Cardiac muscle cell (in vitro differentiated cells and primary cell): Measurements from ENCODE around the gene PPCDC. TPM values are rescaled to one million over a fixed set of nuclear protein-coding genes. Genes with fewer than 3 reads are reported as not detected.

Experiments
- DNase-seq, 2 donors: peaks; one replicate each; pipeline versions ENCODE4 v3.0.0 to v3.0.0-alpha.2; 2010 to 2017; ENCODE audit warnings: low read depth in 1 of 2, low spot score in 1 of 2
- H3K27ac ChIP-seq: fragments of 200-600 bp; sonication (generic); 2 replicates; pipeline ENCODE4 v1.5.1; 2016
- H3K27me3 ChIP-seq: fragments of 200-600 bp; sonication (generic); 2 replicates; pipeline ENCODE4 v1.6.0; 2016; ENCODE audit warnings: control low read depth
- H3K36me3 ChIP-seq: fragments of 200-600 bp; sonication (generic); 2 replicates; pipeline ENCODE4 v1.5.1; 2016; ENCODE audit warnings: control low read depth
- H3K4me1 ChIP-seq: fragments of 200-600 bp; sonication (generic); 2 replicates; pipeline ENCODE4 v1.8.1; 2017; ENCODE audit warnings: low read depth, mild to moderate bottlenecking, mixed run types
- H3K4me3 ChIP-seq: fragments of 200-600 bp; sonication (generic); 2 replicates; pipeline ENCODE4 v1.5.1; 2016; ENCODE audit warnings: mild to moderate bottlenecking
- H3K9me3 ChIP-seq: fragments of 200-600 bp; sonication (generic); 2 replicates; pipeline ENCODE4 v1.5.1; 2017; ENCODE audit warnings: low read depth, mild to moderate bottlenecking, control low read depth
- CTCF ChIP-seq: IDR thresholded peaks from 2 replicates; pipeline ENCODE4 v1.5.1; 2012; ENCODE audit warnings: low read depth, mild to moderate bottlenecking, low read length
- polyA plus RNA-seq: library from polyadenylated mRNA; unstranded; fragments of >200 nt; fragmentation: Nextera tagmentation; extraction: Ambion mirVana; gene quantifications from 2 replicates; pipeline ENCODE4 v1.2.1, GENCODE V29; 2016
- total RNA-seq: library from RNA; depleted of rRNA; stranded (reverse); fragments of >200 nt; gene quantifications from 2 replicates; pipeline ENCODE4 v1.2.3, GENCODE V29; 2016

Gene PPCDC
- total and polyA plus RNA-seq, 2 experiments from 2014 or later = 17.6 to 25.6 TPM

GRCh38 chr15:75056036-75056435 lies 32.6 kb downstream of the PPCDC start:
- H3K36me3 ChIP-seq = no peaks in the 10 kb centered on the region
- H3K27ac ChIP-seq = no peak overlapping the region
- H3K4me1 ChIP-seq = peaks cover 3% of the 10 kb centered on the region
- no peaks in the 10 kb centered on the region for H3K9me3 ChIP-seq
- no peak for TF ChIP-seq CTCF
- no peak overlapping the region for H3K4me3 ChIP-seq
- H3K27me3 ChIP-seq = no peaks in the 10 kb centered on the region
- DNase-seq = no peak

GRCh38 chr15:75058127-75058905 lies 34.9 kb downstream of the PPCDC start:
- no peaks in the 10 kb centered on the region for H3K27me3 ChIP-seq
- no peak overlapping the region for H3K4me3 ChIP-seq
- DNase-seq = no peak
- peak overlapping the region; percentile 15 for H3K27ac ChIP-seq
- H3K36me3 ChIP-seq = no peaks in the 10 kb centered on the region
- no peaks in the 10 kb centered on the region for H3K9me3 ChIP-seq
- TF ChIP-seq CTCF = no peak
- peaks cover 3% of the 10 kb centered on the region for H3K4me1 ChIP-seq

GRCh38 chr15:75059607-75060006 lies 36.2 kb downstream of the PPCDC start:
- Histone ChIP-seq H3K9me3 (no peaks in the 10 kb centered on the region), H3K4me3 (no peak overlapping the region), H3K27ac (no peak overlapping the region), H3K27me3 (no peaks in the 10 kb centered on the region), H3K36me3 (no peaks in the 10 kb centered on the region), H3K4me1 (peaks cover 3% of the 10 kb centered on the region)
- no peak for TF ChIP-seq CTCF
- DNase-seq = no peak

GRCh38 chr15:75061272-75061671 lies 37.9 kb downstream of the PPCDC start:
- no peak for DNase-seq
- Histone ChIP-seq H3K4me3 (no peak overlapping the region), H3K27ac (no peak overlapping the region), H3K9me3 (no peaks in the 10 kb centered on the region), H3K4me1 (peaks cover 13% of the 10 kb centered on the region), H3K36me3 (no peaks in the 10 kb centered on the region), H3K27me3 (no peaks in the 10 kb centered on the region)
- TF ChIP-seq CTCF = no peak

- H3K4me1 ChIP-seq = peaks cover 13% of the 10 kb centered on the region
- no peaks in the 10 kb centered on the region for H3K9me3 ChIP-seq
- H3K4me3 ChIP-seq = no peak overlapping the region
- DNase-seq = no peak
- no peak overlapping the region for H3K27ac ChIP-seq
- no peaks in the 10 kb centered on the region for H3K36me3 ChIP-seq
- no peaks in the 10 kb centered on the region for H3K27me3 ChIP-seq
- no peak for TF ChIP-seq CTCF
Measured at GRCh38 chr15:75062706-75063105, 39.3 kb downstream of the PPCDC start.
